ENCODE data around the gene MYO7B. TPM values are rescaled to one million over a fixed set of nuclear protein-coding genes. Genes with fewer than 3 reads are reported as not detected.

MYO7B gene
- total RNA-seq, 1 donor from 2014 or later, result 5.2 TPM

DNA sequence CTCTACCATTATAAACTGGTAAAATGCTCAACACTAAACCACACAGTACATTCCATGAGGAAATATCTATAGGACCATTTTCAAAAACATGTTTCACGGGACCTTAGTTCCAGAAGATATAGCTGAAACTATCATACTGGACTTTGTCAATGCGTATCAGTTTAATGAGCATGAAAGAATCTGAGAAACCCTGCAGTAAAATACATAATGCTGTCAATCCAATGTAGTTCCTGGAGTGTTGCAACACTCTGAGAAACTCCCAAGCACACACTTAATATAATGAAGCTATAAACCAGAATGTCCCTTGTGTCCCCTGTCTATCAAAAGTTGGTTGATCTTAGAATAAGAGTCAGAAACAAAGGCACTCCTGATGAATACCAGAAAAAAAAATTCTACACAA lies 25.4 kb upstream of the MYO7B start:
- intact Hi-C loops (cut with DNase I), result no loop called here
- Histone ChIP-seq H3K27me3 (ENCODE audit: low read depth) (no peaks in the 10 kb centered on the region), H3K27ac (no peak overlapping the region), H3K4me3 (no peak overlapping the region), H3K4me1 (peaks cover 61% of the 10 kb centered on the region), H3K9me3 (no peaks in the 10 kb centered on the region), H3K36me3 (peaks cover 16% of the 10 kb centered on the region)
- no peak for ATAC-seq
- no peak for DNase-seq
- no peak for TF ChIP-seq CTCF (IDR thresholded peaks at IDR 0.05)

GRCh38 chr2:127511090-127511695 lies 24.3 kb upstream of the MYO7B start:
- TF ChIP-seq CTCF (IDR thresholded peaks at IDR 0.05), result no peak
- Histone ChIP-seq H3K4me3 (no peak overlapping the region), H3K27ac (no peak overlapping the region), H3K36me3 (peaks cover 13% of the 10 kb centered on the region), H3K27me3 (ENCODE audit: low read depth) (no peaks in the 10 kb centered on the region), H3K9me3 (no peaks in the 10 kb centered on the region), H3K4me1 (peaks cover 68% of the 10 kb centered on the region)
- intact Hi-C loops (cut with DNase I), result no loop called here
- DNase-seq (no peak), ATAC-seq (no peak)

DNA sequence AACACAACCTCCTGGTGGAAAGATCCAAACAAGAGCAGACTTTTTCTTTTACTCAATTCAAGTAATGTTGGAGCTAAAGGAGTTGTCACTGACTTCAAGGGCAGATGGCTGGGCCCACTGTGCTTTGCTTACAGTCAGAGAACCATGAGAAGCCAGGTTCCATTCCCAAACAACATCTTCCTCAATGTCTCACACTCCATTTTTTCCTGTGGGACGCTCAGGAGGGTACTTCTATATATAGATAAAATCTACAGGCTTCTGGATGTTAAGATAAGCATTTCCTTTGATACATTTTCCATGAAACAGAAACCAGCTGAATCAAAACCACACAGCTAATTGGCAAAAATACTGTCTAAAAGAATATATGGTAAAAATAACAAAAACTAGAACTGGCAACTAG lies 23.6 kb upstream of the MYO7B start:
- Histone ChIP-seq H3K27ac (no peak overlapping the region), H3K36me3 (peaks cover 13% of the 10 kb centered on the region)

DNA sequence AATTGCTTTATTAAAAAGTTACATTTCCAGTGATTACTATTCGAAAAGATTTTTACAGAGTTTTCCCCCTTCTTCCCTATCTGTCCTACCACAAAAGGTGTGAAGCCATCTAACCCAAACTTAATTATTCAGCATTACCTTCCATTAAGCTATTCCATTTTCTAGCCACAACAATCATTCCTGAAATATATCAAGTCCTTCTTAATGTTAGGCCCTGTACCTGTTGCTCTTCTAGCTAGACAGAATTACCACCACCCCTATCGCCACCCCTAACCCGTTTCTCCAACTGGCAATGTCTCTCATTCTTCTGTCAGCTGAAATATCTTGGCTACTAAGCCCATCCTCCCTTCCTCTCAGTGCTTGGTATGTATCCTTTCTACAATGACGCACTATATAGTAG lies 23.1 kb upstream of the MYO7B start:
- Histone ChIP-seq H3K4me1 (peaks cover 62% of the 10 kb centered on the region), H3K27me3 (ENCODE audit: low read depth) (no peaks in the 10 kb centered on the region), H3K4me3 (no peak overlapping the region), H3K36me3 (peaks cover 16% of the 10 kb centered on the region), H3K27ac (no peak overlapping the region), H3K9me3 (no peaks in the 10 kb centered on the region)
- intact Hi-C loops (cut with DNase I), result no loop called here
- no peak for TF ChIP-seq CTCF (IDR thresholded peaks at IDR 0.05)
- no peak for DNase-seq
- ATAC-seq, result no peak

More for the DNA sequence above, 23.6 kb upstream of the MYO7B start:
- DNase-seq (no peak), ATAC-seq (no peak)
- intact Hi-C loops (cut with DNase I), result no loop called here
- Histone ChIP-seq H3K4me3 (no peak overlapping the region), H3K27me3 (ENCODE audit: low read depth) (no peaks in the 10 kb centered on the region), H3K9me3 (no peaks in the 10 kb centered on the region), H3K4me1 (peaks cover 67% of the 10 kb centered on the region)
- no peak for TF ChIP-seq CTCF (IDR thresholded peaks at IDR 0.05)

- ATAC-seq, result no peak
- H3K27ac ChIP-seq, result no peak overlapping the region
Observed at GRCh38 chr2:127514076-127514475, 21.4 kb upstream of the MYO7B start.

More at GRCh38 chr2:127514076-127514475, 21.4 kb upstream of the MYO7B start:
- DNase-seq, result no peak
- Histone ChIP-seq H3K27me3 (ENCODE audit: low read depth) (no peaks in the 10 kb centered on the region), H3K9me3 (no peaks in the 10 kb centered on the region), H3K36me3 (peaks cover 32% of the 10 kb centered on the region), H3K4me3 (no peak overlapping the region), H3K4me1 (peaks cover 45% of the 10 kb centered on the region)
- intact Hi-C loops (cut with DNase I), result no loop called here
- no peak for TF ChIP-seq CTCF (IDR thresholded peaks at IDR 0.05)
